Right renal pelvis (tissue), 4 donors: ENCODE results near the gene RBMS3. TPM values are rescaled to one million over a fixed set of nuclear protein-coding genes. Genes with fewer than 3 reads are reported as not detected.
A peak's percentile ranks its signal among the peaks of the same experiment; 100 is the strongest.

Experiments
- DNase-seq, 4 donors: peaks; one replicate each; pipeline ENCODE4 v3.0.0-alpha.2; 2013; ENCODE audit warnings: low read depth in 4 of 4, low spot score in 3 of 4, missing footprints in 1 of 4
- polyA plus RNA-seq, 4 donors: library from polyadenylated mRNA; unstranded; fragments of 120-200 nt; gene quantifications; one replicate each; pipeline ENCODE4 v1.2.1, GENCODE V29; 2013; ENCODE audit not compliant: insufficient read length in 4 of 4

The RBMS3 gene
- polyA plus RNA-seq, 4 donors: 10.3 to 15.0 (median 14.5) TPM

DNA sequence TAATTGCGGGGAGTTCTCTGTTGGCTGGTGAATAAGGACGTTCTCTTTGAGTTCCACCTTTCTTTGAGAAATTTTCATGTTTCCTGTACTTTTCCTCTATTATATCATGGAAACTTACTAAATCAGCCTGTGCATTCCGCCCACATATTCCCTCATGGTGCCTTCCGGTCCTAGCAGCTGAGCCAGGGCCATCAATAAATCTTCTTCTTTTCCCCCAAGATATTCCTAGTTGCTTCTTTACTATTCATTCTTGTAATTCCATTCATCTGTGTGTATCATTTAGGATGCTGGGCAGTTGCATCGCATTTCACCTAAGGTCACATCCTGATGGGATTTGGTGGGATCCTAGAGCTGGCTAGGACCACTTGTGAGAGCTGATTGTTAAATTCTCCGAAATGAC is 139.2 kb downstream of the RBMS3 start:
- DNase-seq: no peak

GRCh38 chr3:29426302-29427226 is 145.7 kb downstream of the RBMS3 start:
- no peak for DNase-seq

DNA sequence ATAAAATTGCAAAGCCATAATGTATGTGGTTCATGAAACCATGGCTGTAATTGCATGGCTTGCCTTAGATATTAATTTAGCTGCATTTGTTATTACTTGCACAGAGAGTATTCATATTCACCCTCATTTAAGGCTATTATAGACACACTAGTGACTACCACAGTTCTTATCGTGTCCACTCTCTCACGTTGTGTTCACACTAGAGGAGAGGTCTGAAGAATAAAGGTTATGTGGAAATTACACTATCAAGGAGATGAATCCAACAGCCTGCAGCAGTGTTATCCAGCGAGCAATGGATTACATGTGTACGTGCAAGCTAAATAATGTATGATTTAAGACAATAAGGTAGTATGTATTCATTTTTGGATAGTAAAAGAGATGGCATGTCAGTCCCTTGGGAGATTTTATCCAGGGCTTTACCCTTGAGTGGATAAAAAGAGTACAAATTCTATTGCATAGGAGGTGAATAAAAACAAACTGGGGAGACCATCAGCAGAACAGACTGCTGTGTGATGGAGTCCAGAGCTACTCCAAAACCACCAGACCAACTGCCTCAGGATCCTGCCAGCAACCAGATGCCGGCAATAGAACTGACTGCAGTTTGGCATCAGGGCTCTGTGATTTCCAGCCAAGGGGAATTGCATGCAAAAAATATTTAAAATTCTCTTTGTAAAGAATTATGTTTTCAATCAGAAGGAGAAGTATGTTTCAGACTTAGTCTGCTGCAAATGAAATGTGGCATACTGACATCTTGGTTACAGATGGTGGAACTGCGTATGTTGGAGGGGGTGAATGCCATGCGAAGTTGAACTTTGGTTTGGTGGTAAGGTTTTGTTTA is 146.6 kb downstream of the RBMS3 start:
- no peak for DNase-seq

DNA sequence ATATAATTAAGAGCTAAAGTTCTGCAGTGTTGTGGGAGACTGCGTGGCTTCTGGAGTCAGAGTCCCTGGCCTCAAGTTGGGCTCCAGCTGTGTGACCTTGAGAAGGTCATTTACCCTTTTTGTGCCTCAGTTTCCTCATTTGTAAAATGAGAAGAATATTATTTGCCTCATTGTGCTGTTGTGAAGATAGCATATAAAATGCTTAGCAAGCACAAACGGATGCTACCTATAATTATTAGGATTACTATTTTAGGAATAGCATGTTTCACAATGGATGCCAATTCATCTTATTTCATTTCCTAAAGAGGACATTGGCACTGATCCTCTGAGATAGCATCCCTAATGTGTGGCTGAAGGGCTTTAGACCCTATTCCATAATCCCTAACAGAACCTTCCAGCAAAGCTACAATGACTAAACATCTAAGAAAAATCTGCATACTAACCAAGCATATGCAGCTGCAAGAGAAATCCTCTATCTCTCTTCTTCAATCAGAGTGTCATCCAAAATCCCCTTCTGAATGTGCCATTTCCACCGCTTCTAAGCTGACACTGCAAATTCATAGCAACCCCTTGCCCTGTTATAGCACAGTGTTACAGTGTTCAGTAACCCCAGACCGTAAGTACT is 148.3 kb downstream of the RBMS3 start:
- DNase-seq: no peak

DNA sequence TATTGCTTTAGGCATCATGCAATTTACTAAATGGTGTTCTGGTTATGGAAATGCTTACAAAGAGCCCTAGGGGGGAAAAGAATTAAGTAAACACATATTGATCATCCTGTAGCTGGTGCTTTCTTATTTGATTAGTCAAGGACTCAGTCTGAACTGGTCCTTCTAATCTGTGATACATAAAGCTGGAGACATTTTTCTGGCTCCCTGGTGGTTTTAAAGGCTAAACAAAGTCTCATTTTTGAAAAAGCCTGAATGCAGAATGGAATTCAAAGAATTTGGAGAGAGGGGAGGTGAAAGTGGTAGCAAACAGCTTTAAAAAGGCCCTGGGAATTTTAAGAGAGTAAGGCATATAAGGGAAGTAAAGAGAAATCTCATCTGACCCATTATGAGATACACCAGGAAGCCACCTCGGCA is 149.7 kb downstream of the RBMS3 start:
- DNase-seq: peak in 2 of 4 donors; percentile 8 to 36

- no peak for DNase-seq
Measured at GRCh38 chr3:29436612-29437323, 155.9 kb downstream of the RBMS3 start.

DNA sequence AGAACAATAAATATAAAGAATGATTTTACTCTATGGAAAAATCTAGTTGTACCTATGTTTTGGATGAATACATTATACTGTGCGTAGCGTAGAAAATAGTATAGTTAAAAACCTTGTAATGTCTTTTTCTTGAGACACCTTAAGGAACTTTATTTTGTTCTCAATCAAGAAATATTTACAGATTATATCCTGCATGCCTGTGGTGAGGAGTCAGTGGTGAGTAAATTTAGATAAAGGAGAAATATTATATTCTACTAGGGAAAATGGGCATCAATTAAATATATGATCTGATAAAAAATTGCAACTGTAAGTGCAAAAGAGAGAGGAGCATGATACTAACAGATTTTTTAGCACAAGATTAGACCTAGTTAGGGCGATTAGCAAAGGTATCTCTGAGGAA is 157.7 kb downstream of the RBMS3 start:
- DNase-seq: no peak

DNA sequence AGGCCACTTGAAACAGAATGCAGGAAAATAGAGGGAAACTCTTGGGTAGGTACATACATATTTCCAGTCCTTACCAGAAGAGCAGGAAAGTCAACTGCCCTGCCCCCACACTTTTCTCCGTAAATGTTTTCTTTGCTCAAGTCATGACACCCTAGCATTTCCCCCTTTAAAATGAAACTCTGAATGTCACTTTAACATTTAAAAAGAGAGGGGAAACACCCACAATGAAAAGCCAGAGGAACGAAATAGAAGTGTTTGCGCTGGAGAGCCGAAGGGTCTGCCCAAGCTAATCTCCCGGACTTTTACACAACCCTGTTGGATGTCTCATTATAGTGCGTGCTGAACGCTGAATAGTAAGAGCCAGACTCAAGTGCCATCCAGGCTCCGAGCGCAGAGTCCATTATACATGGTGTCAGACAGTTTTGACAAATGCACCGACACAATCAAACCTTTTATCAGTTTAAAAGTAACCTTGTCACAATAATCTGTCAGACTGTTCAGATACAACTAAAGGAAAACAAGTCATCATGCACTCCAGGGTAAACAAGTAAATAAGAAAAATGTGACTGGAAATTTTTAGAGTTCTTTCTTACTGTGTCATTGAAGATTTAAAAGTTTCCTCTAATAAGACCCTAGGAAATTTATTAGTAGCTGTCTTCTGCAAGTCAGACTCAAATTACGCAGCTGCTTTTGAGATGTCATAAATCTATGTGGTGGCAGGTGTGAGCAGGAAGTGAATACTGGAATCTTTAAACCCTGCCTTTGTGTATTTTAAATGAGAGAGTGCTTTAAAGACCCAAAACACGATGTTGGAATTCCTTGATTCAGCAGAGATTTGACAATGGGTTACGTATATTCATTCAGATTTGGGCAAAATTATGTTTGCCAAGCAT is 159.8 kb downstream of the RBMS3 start:
- peak in 3 of 4 donors; percentile 18 to 45 (median 36) for DNase-seq

DNA sequence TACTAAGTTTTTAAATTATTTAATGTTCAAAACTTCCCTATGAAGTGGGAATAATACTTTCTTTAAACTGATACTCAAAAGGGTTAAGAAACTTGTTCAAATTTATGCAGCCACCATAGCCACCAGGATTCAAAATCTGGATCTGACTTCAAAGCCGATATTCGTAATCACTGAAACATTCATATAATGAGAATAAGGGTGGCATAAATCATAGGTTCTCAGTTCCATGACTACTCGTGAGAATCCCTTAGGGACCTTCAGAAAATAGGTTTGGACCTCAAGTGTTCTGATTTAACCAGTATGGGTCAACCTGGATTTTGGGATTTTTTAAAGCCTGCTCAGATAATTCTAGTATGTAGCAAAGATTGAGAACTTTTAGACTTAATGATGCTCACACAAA is 160.6 kb downstream of the RBMS3 start:
- DNase-seq: no peak

GRCh38 chr3:29447946-29448627 is 167.2 kb downstream of the RBMS3 start:
- no peak for DNase-seq

- DNase-seq: no peak
Measured at GRCh38 chr3:29451920-29452319, 171.0 kb downstream of the RBMS3 start.

- DNase-seq: no peak
Measured at GRCh38 chr3:29452934-29453283, 172.0 kb downstream of the RBMS3 start.

- DNase-seq: no peak
Measured at GRCh38 chr3:29453284-29454001, 172.6 kb downstream of the RBMS3 start.

GRCh38 chr3:29454161-29454611 is 173.3 kb downstream of the RBMS3 start:
- no peak for DNase-seq

DNA sequence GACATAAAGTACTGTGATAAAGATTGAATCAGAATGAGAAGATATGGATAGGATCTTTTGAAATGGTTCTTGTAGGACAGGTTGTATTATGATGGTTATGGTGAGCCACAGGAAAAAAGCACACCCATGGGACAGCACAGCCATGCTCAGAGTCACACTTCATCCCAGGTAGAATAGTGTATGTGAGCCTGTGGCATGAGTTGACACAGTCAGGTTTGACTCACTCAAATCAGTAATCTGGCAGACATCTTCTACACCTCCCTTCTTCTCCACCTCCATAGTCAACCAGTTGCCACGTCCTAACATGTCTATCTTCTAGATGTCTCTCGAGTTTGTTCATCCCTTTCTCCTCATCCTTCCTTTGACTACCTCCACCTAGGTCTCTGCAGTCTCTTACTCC is 176.0 kb downstream of the RBMS3 start:
- DNase-seq: no peak

- no peak for DNase-seq
Measured at GRCh38 chr3:29463304-29463703, 182.4 kb downstream of the RBMS3 start.

GRCh38 chr3:29465836-29466235 is 185.0 kb downstream of the RBMS3 start:
- DNase-seq: no peak

GRCh38 chr3:29466442-29466841 is 185.6 kb downstream of the RBMS3 start:
- DNase-seq: no peak
